ENCODE data around the gene DCAF10.

DNA sequence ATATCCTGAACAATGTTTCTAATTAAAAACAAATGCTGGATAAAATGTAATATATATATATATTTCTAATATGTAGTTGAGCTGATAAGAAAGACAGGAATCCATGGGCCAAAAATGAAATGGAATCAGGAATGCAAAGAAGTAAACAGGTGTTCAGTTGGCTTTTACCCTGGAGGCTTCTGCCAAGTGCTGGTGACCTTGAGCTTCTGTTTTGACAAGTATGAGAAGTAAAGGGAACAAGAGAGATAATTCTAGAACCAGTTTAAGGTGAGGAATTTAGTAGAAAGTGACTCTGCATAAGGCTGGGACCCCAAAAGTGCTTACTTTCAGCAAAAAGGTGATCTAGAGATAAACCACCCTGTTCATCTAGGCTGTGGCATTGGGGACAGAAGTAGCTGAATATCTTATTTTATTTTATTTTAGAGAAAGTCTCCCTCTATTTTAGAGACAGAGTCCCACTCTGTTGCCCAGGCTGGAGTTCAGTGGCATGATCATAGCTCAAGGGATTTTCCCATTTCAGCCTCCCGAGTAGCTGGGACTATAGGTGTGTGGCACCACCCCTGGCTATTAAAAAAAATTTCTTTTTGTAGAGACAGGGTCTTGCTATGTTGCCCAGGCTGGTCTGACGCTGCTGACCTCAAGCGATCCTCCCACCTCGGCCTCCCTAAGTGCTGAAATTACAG, 27.0 kb downstream of the DCAF10 start:
- no peak for TF ChIP-seq EZH2phosphoT487 (IDR thresholded peaks at IDR 0.05; ENCODE audit: insufficient read depth, low read depth)
- no peak for TF ChIP-seq EZH2 (IDR thresholded peaks at IDR 0.05; ENCODE audit: insufficient read depth, poor library complexity, severe bottlenecking)
